Uterus (tissue), 2 donors: ENCODE measurements around the gene FAM200B.

Experiments used
- POLR2A ChIP-seq, 2 donors: fragments of 450-650 bp; IDR thresholded peaks; one replicate each; pipeline ENCODE4 v1.6.1; 2016; ENCODE audit warnings: antibody characterized with exemption in 2 of 2, mild to moderate bottlenecking in 1 of 2, moderate library complexity in 1 of 2
- TF ChIP-seq, protein P1 (sequence below), 4 experiments: fragments of 200-600 bp in 2 of 4; fragments of 450-650 bp in 2 of 4; sonication (generic) in 2 of 4; IDR thresholded peaks; one replicate each; pipeline ENCODE4 v1.5.1; 2016 to 2019; ENCODE audit warnings: antibody characterized with exemption in 4 of 4, mild to moderate bottlenecking in 2 of 4, moderate library complexity in 1 of 4

DNA sequence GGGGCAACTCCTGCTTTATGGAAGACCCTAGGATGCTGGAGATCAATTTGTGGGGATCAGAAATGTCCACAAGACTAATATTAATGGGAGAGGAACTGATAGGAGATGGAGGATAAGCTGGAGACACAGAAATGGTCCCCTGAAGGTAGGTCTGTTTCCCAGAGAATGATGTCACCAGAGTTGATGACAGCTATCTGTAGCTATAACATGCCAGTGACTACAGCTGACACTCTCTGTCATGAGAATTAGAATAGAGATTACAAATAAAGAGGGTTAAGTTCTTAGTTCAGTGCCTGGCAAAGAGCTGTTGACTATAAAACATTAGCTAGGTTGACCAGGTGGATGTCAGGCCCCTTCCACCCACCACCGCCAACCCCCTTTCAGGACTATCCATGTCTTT lies 30.6 kb downstream of the FAM200B start:
- TF ChIP-seq, protein P1, sequence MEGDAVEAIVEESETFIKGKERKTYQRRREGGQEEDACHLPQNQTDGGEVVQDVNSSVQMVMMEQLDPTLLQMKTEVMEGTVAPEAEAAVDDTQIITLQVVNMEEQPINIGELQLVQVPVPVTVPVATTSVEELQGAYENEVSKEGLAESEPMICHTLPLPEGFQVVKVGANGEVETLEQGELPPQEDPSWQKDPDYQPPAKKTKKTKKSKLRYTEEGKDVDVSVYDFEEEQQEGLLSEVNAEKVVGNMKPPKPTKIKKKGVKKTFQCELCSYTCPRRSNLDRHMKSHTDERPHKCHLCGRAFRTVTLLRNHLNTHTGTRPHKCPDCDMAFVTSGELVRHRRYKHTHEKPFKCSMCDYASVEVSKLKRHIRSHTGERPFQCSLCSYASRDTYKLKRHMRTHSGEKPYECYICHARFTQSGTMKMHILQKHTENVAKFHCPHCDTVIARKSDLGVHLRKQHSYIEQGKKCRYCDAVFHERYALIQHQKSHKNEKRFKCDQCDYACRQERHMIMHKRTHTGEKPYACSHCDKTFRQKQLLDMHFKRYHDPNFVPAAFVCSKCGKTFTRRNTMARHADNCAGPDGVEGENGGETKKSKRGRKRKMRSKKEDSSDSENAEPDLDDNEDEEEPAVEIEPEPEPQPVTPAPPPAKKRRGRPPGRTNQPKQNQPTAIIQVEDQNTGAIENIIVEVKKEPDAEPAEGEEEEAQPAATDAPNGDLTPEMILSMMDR (IDR thresholded peaks at IDR 0.05) = no peak
- TF ChIP-seq POLR2A (IDR thresholded peaks at IDR 0.05) = no peak
